HL-60 (cell line): ENCODE data around the gene MATR3.

Experiments
- POLR2AphosphoS5 ChIP-seq: IDR thresholded peaks from 2 replicates; pipeline ENCODE4 v1.6.1; 2012; ENCODE audit warnings: low read depth
- TF ChIP-seq, protein P1 (sequence below): IDR thresholded peaks from one replicate; pipeline ENCODE4 v1.5.1; 2011; ENCODE audit warnings: low read length, control low read depth, inconsistent platforms; ENCODE audit not compliant: insufficient read depth

DNA sequence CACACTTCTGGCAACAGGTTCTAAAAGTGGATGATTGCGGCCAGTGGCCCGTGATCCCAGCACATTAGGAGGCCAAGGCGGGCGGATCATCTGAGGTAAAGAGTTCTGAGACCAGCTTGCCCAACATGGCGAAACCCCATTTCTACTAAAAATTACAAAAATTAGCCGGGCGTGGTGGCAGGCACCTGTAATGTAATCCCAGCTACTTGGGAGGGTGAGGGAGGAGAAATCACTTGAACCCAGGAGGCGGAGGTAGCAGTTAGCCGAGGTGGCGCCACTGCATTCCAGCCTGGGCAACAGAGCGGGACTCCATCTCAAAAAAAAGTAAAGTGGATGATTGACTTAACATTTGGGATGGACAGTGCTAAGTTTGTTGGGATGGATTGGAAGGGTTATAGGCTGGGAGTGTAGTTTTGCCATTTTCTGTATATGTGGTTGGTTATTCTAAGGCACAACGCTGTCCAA is 3.4 kb downstream of the MATR3 start:
- TF ChIP-seq, protein P1, sequence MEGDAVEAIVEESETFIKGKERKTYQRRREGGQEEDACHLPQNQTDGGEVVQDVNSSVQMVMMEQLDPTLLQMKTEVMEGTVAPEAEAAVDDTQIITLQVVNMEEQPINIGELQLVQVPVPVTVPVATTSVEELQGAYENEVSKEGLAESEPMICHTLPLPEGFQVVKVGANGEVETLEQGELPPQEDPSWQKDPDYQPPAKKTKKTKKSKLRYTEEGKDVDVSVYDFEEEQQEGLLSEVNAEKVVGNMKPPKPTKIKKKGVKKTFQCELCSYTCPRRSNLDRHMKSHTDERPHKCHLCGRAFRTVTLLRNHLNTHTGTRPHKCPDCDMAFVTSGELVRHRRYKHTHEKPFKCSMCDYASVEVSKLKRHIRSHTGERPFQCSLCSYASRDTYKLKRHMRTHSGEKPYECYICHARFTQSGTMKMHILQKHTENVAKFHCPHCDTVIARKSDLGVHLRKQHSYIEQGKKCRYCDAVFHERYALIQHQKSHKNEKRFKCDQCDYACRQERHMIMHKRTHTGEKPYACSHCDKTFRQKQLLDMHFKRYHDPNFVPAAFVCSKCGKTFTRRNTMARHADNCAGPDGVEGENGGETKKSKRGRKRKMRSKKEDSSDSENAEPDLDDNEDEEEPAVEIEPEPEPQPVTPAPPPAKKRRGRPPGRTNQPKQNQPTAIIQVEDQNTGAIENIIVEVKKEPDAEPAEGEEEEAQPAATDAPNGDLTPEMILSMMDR, result no peak
- no peak for TF ChIP-seq POLR2AphosphoS5
